22Rv1 (cell line): ENCODE results near the gene PTPRE.

Experiments used
- ZFX ChIP-seq: fragments of 450-650 bp; IDR thresholded peaks from 2 replicates; pipeline ENCODE4 v1.6.1; 2017; ENCODE audit warnings: antibody characterized with exemption, borderline replicate concordance
- TF ChIP-seq, protein P1 (sequence below): fragments of 450-650 bp; IDR thresholded peaks from 2 replicates; pipeline ENCODE4 v1.5.1; 2017; ENCODE audit warnings: mild to moderate bottlenecking

DNA sequence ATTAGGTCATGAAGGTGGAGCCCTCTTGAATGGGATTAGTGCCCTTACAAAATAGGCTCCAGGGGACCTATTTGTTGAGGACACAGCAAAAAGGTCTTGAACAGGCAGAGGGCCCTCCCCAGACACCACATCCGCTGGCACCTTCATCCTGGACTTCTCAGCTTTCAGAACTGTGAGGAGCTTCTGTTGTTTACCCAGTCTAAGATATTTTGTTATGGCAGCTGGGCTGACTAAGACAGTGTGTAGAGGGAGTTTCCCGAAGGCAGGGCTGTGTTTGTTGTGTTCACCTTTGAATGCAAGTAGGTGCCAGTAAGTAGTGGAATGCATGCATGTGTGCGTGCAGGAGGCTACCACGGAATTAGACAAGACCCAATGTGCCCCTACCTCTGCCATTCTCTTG is 106.7 kb downstream of the PTPRE start:
- TF ChIP-seq, protein P1, sequence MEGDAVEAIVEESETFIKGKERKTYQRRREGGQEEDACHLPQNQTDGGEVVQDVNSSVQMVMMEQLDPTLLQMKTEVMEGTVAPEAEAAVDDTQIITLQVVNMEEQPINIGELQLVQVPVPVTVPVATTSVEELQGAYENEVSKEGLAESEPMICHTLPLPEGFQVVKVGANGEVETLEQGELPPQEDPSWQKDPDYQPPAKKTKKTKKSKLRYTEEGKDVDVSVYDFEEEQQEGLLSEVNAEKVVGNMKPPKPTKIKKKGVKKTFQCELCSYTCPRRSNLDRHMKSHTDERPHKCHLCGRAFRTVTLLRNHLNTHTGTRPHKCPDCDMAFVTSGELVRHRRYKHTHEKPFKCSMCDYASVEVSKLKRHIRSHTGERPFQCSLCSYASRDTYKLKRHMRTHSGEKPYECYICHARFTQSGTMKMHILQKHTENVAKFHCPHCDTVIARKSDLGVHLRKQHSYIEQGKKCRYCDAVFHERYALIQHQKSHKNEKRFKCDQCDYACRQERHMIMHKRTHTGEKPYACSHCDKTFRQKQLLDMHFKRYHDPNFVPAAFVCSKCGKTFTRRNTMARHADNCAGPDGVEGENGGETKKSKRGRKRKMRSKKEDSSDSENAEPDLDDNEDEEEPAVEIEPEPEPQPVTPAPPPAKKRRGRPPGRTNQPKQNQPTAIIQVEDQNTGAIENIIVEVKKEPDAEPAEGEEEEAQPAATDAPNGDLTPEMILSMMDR = no peak
- TF ChIP-seq ZFX = no peak
